ELF-1 (cell line): ENCODE results near the gene BLMH.

Experiments
- DNase-seq: peaks from one replicate; pipeline ENCODE4 v3.0.0-alpha.2; 2016; ENCODE audit warnings: low read depth, low spot score

BLMH gene

DNA sequence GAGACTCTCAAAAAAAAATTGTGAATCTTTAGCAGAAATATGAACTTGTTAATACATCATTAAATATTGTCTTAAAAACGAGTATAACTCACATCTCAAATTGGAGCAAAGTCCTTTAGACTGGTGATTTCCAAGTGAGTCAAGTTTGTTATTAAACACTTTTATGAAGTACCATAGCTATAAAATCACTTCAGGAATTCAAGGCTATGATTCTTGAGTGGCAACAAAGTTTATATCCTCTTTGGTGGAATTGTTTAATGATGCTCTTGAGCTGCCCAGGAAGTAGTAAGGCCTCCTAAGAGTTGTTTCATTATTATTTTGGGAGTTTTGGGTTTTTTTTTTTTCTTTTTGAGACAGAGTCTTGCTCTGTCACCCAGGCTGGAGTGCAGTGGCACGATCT lies 16.7 kb upstream of the BLMH start:
- no peak for DNase-seq

DNA sequence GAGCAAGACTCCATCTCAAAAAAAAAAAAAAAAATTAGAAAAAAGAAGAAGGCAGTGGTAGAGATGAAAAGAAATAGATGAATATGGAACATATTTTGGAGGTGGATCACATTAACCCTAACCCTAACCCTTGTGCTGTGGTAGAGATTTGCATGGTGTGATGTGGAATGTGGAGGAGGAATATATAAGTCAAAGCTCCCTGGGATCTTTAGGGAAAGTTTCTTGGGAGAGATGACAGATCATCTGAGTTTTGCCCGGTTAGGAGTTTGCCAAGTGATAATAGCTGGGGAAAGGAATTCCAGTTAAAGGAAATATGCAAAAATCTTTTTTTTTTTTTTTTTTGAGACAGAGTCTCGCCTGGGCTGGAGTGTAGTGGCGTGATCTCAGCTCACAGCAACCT lies 13.0 kb upstream of the BLMH start:
- no peak for DNase-seq

DNA sequence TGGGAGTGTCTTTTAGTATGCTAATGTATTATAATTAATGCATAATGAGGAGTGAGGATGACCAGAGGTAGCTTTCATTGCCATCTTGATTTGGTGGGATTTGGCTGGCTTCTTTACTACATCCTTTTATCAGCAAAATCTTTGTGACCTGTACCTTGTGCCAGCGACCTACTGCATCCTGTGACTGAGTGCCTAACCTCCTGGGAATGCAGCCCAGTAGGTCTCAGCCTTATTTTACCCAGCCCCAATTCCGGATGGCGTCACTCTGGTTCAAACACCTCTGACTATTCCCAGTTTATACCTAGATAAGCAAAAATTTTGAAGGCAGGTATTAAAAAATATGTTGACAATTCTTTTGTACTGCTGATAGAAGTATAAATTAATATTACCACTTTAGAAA lies 10.5 kb upstream of the BLMH start:
- no peak for DNase-seq

DNA sequence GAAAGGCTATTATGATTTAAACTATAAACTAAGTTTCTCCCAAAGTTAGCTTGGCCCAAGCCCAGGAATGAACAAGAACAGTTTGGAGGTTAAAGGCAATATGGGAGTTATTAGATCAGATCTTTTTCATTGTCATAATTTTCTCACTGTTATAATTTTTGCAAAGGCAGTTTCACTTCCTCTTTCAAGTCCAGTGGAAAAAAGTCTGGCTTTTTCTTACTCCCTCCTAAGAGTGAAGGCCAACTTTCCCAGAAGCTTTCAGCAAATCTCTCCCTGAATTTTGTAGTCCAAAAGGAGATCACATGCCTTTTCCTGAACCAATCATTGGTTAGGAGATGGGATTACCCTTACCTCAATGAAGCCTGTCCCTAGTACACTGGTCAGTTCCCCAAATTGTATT lies 9.1 kb upstream of the BLMH start:
- no peak for DNase-seq

DNA sequence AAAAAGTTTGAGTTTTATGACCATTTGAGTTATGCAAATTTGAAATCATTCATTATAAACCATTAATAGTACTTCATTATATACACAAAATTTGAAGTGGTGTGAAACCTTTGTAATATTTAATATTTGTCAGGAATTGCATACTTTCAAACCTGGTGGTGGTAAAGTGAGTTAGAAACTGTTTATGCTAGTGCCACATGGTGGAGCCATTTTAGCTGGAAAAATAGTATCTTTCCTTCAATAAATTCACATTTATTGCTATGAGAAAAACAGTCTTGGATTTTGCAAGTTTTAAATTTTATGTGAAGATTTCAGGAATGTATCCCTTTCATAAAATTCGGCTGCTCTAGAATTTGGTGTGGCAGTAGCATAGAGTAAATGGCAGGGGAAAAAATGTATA lies 7.3 kb upstream of the BLMH start:
- DNase-seq: no peak

DNA sequence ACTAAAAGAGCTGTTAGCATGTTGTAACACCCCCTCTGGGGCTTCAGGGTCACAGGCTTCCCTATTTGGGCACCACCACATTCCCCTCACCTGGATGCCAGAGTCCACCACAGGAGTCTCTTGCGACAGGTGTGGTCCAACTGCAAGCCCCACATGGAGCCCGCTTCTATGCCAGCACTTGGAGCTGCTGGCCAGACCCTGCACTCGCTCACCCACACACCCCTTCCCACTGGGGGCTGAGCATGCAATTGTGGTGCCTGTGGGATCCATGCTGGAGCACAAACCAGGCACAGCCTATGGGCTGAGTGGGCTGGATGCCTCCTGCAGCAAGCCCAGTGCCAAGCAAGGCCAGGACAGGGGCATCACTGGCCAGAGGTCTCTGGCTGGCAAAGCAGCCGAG lies 6.0 kb upstream of the BLMH start:
- DNase-seq: no peak

DNA sequence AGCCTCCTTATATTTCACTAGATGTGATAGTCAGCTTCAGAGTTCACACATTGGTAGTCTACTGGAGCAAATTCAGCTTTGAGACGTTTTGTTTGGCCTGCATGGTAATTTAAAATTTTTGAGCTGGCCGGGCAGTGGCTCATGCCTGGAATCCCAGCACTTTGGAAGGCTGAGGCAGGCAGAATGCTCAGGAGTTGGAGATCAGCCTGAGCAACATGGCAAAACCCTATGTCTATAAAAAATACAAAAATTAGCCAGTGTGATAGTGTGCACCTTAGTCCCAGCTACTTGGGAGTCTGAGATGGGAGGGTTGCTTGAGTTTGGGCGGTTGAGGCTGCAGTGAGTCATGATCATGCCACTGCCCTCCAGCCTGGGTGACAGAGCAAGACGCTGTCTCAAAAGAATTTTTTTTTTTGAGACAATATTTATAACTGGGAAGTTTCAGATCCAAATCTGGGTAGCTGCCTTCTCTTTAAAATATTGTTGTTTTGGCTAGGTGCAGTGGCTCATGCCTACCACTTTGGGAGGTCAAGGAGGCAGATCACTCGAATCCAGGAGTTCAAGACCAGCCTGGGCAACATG lies 4.8 kb upstream of the BLMH start:
- DNase-seq: no peak

DNA sequence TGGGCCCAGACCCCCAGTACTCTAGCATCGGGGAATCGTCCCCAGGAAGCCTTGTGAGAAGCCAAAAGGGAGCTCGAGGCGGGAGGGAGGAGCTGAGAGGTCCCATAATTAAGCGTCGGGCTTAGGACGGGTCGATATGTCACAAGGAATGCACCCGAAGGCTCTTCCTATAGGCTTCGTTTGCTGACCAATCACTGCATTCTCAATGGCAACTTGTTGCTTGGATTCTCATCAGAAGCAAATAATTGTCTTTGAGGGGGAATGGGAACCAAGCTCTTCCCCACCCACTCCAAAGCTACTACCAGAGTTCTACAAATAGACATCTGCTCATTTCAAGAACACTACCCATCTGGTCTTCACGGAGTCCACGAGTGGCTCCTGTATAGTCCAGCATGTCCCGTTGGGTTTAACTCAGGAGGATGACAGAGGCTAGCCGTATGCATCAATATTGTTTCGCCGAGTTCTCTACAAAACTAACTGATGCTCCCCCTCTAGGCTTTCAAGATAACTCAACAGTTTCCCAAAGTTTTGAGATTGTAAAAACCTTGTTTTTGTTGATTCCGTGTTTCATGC lies 628 bp upstream of the BLMH start:
- DNase-seq: peak; percentile 83

DNA sequence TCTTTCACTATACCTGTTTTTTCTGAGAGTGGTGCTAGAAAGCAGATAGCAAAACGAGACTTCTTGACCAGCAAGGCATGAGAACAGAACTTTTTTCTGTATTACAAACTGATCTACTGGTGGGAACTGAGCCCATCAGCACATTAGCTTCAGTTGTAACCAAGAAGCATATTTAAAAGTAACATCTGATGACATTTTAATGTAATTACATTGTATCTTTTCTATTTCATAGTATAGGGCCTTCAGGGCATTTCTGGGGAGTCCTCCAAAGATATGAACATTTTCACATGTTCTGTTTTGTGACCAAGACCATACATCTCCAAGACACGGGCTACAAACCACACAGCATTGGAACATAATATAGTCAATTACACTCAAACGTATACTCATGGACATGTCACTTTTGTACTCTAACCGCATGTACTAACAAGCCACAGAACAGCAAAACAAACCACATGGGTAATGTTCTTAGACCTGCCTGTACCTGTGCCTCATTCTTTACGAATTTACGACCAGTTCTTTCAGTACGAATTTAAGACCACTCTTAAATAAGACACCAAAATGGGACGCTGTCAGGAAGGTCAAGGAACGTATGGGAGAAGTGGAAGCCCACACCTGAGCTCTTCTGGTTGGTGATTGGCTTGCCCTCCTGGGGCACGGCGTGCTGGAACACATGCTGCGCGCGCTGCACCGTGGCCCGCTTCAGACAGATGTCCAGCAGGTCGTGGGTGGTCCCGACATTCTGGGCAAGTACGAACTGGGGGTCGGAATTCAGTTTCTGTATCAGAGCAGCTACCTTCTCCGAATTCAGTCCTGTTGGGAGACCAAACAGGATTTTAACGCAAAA lies 825 bp downstream of the BLMH start:
- peak; percentile 72 for DNase-seq

DNA sequence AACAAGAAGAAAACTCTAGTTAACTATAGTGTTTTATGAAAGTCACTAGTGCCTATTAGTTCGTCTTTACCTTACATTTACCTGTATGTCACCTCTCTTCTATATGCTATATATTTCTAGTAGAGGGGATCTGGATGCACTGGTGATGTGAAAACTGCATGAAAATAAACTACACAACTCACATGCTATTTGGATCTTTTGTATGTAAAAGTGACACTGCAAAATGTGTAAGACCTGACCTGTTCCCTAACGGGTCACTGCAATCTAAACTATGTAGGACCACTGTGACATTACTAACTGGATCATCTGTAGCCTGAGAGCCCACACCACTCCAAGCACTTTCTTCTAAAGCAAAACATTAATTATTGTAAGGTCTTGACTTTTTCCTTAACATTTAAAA lies 1.7 kb downstream of the BLMH start:
- DNase-seq: no peak

DNA sequence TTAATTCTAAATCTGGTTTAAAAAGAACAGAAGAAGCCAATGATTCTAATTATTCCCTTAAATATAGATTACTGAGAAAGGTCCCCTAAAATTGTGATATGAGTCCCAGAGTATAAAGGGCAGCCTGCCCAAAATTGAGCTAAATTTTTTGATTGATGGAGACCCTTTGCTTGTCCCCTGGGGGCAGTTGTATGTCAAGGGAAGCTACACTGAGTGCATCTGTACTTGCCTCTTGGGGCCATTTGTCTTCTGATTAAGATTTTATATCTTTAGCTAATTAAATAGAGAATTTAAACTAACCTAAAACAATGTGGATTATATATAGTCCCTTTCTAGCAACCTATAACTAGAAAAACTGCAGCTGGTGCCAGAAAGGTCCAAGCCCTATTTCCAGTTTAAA lies 12.6 kb downstream of the BLMH start:
- no peak for DNase-seq

DNA sequence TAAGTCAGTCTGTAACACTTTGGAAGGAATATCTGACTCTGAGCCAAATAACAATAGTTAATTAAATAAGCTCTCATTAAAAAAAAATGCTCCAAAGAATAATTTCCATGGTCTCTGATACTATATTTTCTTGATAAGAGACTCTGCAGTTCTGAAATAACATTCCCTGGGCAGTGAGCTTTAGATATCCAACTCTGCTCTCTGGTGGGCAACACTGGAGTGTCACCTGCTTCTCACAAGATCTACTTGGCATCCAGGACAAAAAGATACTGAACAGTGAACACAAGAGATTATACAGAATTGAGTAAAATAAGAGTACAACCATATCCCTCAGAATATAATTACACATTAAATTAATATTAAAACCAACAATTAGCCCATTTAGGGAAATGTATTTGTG lies 13.7 kb downstream of the BLMH start:
- DNase-seq: no peak

DNA sequence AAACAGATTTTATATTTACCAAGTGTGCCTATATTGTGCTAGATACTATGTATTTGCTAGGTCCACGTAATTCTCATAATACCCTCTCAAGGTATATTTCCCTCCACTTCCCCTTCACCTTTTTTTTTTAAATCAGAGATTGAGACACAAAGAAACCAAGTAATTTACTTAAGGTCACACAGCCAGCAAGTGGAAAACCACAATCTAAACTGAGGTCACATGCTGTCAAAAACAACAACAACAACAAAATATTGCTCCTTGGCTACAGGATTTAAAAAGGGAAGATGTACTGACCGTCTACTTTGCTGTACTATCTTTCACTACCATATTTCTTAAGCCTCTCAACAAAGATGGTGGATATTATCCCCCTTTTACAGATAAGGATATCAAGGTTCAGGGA lies 15.8 kb downstream of the BLMH start:
- no peak for DNase-seq

DNA sequence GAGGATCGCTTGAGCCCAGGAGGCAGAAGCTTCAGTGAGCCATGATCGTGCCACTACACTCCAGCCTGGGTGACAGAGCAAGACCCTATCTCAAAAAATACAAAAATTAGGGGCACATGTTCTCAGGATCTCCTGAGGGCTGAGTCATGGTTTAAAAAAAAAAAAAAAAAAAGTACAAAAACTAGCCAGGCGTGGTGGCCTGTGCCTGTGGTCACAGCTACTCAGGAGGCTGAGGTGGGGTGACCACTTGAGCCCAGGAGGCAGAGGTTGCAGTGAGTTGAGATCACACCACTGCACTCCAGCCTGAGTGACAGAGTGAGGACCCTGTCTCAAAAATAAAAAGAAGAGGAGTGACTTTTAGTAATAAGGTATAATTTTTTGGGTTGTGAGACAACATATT lies 16.9 kb downstream of the BLMH start:
- no peak for DNase-seq

DNA sequence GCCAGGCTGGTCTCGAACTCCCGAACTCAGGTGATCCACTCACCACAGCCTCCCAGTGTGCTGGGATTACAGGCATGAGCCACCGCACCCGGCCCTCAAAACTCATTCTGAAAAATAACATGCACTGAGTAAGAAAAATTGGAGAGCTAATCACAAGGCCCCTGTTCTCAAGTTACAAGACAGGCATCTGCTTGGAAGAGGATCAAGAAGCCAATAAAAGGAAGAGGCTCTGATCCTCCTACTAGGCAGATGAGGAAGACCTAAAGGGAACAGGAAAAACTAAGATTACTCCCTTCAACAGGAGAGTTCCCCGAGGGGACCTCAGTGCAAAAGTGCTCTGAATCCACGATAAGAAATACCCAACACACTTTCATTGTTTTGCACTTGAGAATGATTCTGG lies 18.4 kb downstream of the BLMH start:
- DNase-seq: no peak

DNA sequence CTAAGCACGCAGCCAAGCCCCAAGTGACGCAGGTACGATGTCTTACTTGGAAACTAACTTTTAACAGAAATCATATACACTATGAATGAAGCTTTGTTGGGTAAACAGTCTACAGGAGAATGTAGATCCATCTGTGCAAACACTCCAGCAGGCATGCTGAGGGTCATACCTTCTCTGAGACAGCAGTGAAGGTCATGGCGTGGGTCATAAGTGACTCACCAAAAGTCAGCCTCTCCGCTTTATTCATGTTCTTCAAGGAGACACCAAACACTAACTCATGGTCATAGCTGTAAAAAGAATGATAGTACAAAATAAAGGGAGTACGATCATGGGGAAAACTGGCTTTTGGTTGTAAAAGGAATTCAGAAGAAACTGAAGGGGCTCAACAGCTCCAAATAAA lies 20.6 kb downstream of the BLMH start:
- DNase-seq: no peak

DNA sequence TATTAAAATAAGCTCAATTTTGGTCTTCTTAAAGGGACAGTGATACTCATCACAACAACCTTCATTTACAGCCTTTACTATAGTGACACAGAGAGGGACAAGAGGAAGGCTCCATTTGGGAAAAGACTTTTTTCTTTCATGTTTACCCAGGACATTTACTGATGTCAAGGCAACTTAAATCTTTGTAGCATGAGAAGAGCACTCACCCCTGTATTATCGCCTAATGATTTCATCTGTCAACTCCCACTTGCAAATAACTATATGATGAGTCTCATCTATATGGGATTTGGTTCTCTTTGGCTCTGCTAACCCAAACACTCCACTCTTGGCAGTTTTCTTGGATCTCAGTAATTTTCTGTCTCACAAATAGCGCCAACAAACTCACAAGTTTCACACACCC lies 24.1 kb downstream of the BLMH start:
- DNase-seq: no peak

DNA sequence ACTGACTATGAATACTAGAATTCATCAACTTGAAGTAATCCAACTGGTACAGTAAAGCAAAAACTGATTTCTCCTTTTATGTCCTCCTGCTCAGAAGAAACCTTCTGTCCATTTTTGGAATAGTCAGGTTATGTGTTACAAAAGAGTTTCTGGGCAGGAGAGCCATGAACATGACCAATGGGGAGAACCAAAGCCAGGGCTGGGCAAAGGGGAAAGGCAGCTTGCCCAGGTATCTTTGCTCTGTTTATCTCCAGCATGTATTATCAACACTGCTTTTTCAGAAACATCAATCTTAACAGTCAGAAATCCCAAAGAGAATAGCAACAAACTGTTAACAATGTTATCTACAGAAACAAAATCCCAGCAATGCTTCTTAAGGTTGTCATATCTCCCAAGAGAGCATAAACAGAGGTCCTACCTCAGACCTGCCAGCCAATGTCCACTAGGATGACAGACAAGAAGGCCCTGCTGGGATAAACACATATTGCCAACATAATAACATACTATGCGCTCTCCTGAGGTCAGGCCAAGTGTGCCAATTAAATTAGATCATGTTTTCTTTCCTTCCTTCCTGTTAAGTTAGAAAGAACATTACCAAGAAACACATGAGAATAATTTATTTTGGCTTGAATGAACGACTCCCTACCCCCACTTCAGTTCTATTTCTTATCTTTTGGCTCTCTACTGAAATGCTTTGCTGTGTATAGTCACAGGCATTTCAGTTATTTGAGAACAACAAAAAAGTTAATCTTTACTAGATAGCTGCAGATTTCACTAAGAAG lies 28.0 kb downstream of the BLMH start:
- no peak for DNase-seq

DNA sequence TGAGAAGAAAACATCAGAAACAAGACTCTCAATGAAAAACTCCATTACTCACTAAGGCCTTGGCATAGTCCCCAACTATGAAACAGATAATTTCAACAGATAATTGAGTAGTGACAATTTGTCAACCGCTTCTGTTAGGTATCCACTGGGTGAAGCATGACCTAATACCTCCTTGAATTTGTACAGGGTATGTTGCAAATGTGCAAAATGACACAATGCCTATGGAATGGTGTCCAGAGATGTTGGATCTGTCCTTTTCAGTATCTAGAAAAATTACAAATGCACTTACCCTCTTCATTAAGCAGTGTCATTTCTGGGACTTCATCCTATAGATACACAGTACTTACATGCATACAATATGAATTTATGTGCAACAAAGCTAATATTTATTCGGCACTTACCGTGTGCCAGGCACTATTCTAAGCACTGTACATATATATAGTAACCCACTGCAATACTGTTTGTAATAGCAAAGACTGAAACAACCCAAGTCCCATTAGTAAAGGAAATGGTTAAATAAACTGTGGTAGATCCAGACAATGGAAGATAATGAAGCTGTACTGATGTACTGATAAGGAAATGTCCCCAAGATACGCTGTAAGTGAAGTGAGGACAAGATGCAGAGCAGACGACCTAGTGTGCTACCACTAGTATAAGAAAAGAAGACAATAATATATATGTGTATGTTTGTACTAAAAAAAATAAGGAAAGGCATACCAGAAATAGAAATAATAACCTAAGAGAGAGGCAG lies 34.8 kb downstream of the BLMH start:
- no peak for DNase-seq

DNA sequence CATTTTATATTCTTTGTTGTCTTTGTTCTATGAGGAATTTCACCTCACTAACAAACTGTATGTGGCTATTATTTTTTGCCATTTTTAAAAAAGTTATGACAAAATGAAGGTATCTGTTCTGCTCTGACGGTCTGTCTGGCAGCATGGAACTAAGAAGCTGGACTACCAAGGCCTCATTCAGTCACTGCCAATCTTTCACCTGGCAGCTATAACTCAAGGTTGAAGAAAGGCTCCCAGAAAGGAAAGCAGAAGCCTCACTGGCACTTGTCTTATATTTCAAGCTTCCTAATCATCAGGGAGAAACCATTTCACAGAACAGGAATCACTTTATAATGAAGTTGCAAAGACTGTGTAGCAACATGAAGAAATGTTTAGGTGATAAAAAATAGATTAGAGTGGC lies 37.6 kb downstream of the BLMH start:
- no peak for DNase-seq

DNA sequence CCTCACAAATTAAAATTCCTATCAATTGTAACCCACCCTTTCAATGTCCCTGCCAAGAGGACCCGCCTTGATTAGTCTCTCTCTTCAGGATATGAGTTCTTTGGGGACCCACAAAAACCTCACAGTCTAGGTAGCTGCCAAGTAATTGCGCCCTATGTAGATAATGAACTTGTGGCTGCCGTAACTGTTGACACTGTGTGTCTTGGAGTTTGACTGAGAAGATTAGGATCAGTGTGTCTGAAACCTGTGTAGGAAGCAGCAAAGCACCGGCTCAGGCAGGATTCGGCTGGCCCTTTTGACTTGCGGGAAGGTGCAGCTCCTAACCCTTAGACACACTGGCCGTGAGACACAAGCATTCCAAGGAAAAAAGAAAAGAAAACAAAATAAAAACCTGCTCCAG lies 38.4 kb downstream of the BLMH start:
- DNase-seq: peak; percentile 45

DNA sequence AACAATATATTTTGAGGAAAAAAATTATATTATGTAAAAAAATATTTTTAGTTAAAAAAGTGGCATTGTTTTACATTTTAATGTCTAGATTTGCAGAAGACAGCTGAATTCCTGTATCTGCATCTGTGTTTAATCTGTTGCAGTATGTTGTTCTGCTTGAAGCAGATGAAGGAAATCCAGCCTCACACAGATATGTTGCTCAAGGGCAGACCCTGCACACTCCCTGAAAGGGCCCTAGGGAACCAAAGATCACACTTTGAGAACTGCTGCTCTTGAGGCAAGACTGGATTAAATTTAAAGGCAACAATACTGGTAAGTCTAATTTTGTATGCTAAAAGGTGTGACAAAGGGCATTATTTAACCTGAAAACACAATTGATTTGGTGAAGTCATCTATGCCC lies 39.8 kb downstream of the BLMH start:
- no peak for DNase-seq
